SK-N-SH treated with all-trans-retinoic acid at 6 μM for 48 hours (cell line): Measurements from ENCODE around the gene ALOX15.

Source experiments
- ATAC-seq: fragments of 200-7000 bp; cut with Tn5 transposase; 3 replicates; pipeline ENCODE4 v1.9.1; 2020; ENCODE audit warnings: mild to moderate bottlenecking, moderate library complexity
- ARNTL ChIP-seq: fragments of 450-650 bp; formaldehyde crosslinking; IDR thresholded peaks from 2 replicates; pipeline ENCODE4 v1.5.0; 2020; ENCODE audit warnings: low read depth, mild to moderate bottlenecking, moderate library complexity, borderline replicate concordance
- CREB5 ChIP-seq: fragments of 250-450 bp; sonication (Bioruptor Pico); IDR thresholded peaks from 2 replicates; pipeline ENCODE4 v1.5.1; 2020; ENCODE audit warnings: low read depth, mild to moderate bottlenecking, moderate library complexity
- CSDC2 ChIP-seq: fragments of 250-450 bp; sonication (Bioruptor Pico); IDR thresholded peaks from 2 replicates; pipeline ENCODE4 v1.5.0; 2020; ENCODE audit warnings: mild to moderate bottlenecking, moderate library complexity
- CSRNP3 ChIP-seq: fragments of 250-450 bp; sonication (Bioruptor Pico); IDR thresholded peaks from 2 replicates; pipeline ENCODE4 v1.5.1; 2021; ENCODE audit warnings: mild to moderate bottlenecking, moderate library complexity
- GLIS3 ChIP-seq: fragments of 250-450 bp; sonication (Bioruptor Pico); IDR thresholded peaks from 2 replicates; pipeline ENCODE4 v1.5.0; 2020; ENCODE audit warnings: mild to moderate bottlenecking, moderate library complexity
- PATZ1 ChIP-seq: fragments of 250-450 bp; sonication (Bioruptor Pico); IDR thresholded peaks from 2 replicates; pipeline ENCODE4 v1.8.0; 2020; ENCODE audit warnings: mild to moderate bottlenecking, moderate library complexity, borderline replicate concordance
- POU6F1 ChIP-seq: fragments of 250-450 bp; sonication (Bioruptor Pico); IDR thresholded peaks from 2 replicates; pipeline ENCODE4 v1.8.0; 2021; ENCODE audit warnings: low read depth, mild to moderate bottlenecking, moderate library complexity, borderline replicate concordance
- PPARA ChIP-seq: fragments of 250-450 bp; sonication (Bioruptor Pico); IDR thresholded peaks from 2 replicates; pipeline ENCODE4 v1.5.0; 2020; ENCODE audit warnings: mild to moderate bottlenecking, borderline replicate concordance
- RARB ChIP-seq: fragments of 250-450 bp; sonication (Bioruptor Pico); IDR thresholded peaks from 2 replicates; pipeline ENCODE4 v1.8.0; 2021; ENCODE audit warnings: mild to moderate bottlenecking, moderate library complexity
- SNAI2 ChIP-seq: fragments of 250-450 bp; sonication (Bioruptor Pico); IDR thresholded peaks from 2 replicates; pipeline ENCODE4 v1.5.0; 2020; ENCODE audit warnings: mild to moderate bottlenecking, moderate library complexity
- TCF4 ChIP-seq: fragments of 250-450 bp; sonication (Bioruptor Pico); IDR thresholded peaks from 2 replicates; pipeline ENCODE4 v1.8.0; 2021; ENCODE audit warnings: mild to moderate bottlenecking, moderate library complexity, borderline replicate concordance
- TOX ChIP-seq: fragments of 250-450 bp; sonication (Bioruptor Pico); IDR thresholded peaks from 2 replicates; pipeline ENCODE4 v1.8.0; 2021; ENCODE audit warnings: mild to moderate bottlenecking, moderate library complexity, borderline replicate concordance
- TSHZ2 ChIP-seq: fragments of 250-450 bp; sonication (Bioruptor Pico); IDR thresholded peaks from 2 replicates; pipeline ENCODE4 v1.5.0; 2020; ENCODE audit warnings: mild to moderate bottlenecking, moderate library complexity
- ZFP3 ChIP-seq: fragments of 250-450 bp; sonication (Bioruptor Pico); IDR thresholded peaks from 2 replicates; pipeline ENCODE4 v1.5.0; 2020; ENCODE audit warnings: mild to moderate bottlenecking, moderate library complexity
- ZFP30 ChIP-seq: fragments of 450-650 bp; formaldehyde crosslinking; IDR thresholded peaks from 2 replicates; pipeline ENCODE4 v1.5.0; 2022; ENCODE audit warnings: mild to moderate bottlenecking, moderate library complexity
- ZNF565 ChIP-seq: fragments of 450-650 bp; formaldehyde crosslinking; conservative IDR thresholded peaks from 2 replicates; pipeline ENCODE4 v1.5.0; 2020; ENCODE audit warnings: low read depth, mild to moderate bottlenecking, moderate library complexity
- ZNF70 ChIP-seq: fragments of 450-650 bp; formaldehyde crosslinking; IDR thresholded peaks from 2 replicates; pipeline ENCODE4 v1.5.0; 2020; ENCODE audit warnings: mild to moderate bottlenecking, moderate library complexity
- ZNF8 ChIP-seq: fragments of 450-650 bp; formaldehyde crosslinking; IDR thresholded peaks from 2 replicates; pipeline ENCODE4 v1.5.0; 2020; ENCODE audit warnings: mild to moderate bottlenecking, moderate library complexity

The ALOX15 gene

GRCh38 chr17:4604111-4604644 lies 37.3 kb downstream of the ALOX15 start:
- peak; percentile 90 for ATAC-seq
- peak; percentile 56; the same call in 1 of the 2 replicates for TF ChIP-seq TCF4 (CRISPR knock-in tag)
- no peak for TF ChIP-seq ARNTL (CRISPR knock-in tag)

GRCh38 chr17:4602041-4602440 lies 39.4 kb downstream of the ALOX15 start:
- no peak for ATAC-seq
- TF ChIP-seq CSDC2 (CRISPR knock-in tag) (no peak), PATZ1 (CRISPR knock-in tag) (no peak), PPARA (CRISPR knock-in tag) (no peak), SNAI2 (CRISPR knock-in tag) (no peak), POU6F1 (no peak), ZNF565 (CRISPR knock-in tag) (no peak), ZFP3 (CRISPR knock-in tag) (no peak), RARB (CRISPR knock-in tag) (no peak)

GRCh38 chr17:4601326-4601725 lies 40.2 kb downstream of the ALOX15 start:
- TF ChIP-seq PATZ1 (CRISPR knock-in tag): no peak
- TF ChIP-seq GLIS3 (CRISPR knock-in tag): no peak

GRCh38 chr17:4600563-4600962 lies 40.9 kb downstream of the ALOX15 start:
- TF ChIP-seq SNAI2 (CRISPR knock-in tag) (no peak), TSHZ2 (CRISPR knock-in tag) (no peak), PATZ1 (CRISPR knock-in tag) (no peak), CREB5 (CRISPR knock-in tag) (no peak), CSDC2 (CRISPR knock-in tag) (no peak), PPARA (CRISPR knock-in tag) (no peak), CSRNP3 (CRISPR knock-in tag) (no peak), TOX (CRISPR knock-in tag) (no peak), ZNF70 (CRISPR knock-in tag) (no peak), ZFP30 (CRISPR knock-in tag) (no peak), ZNF8 (no peak)
- TF ChIP-seq, all 23 proteins: peak for 0
- ATAC-seq: no peak; the same call in 2 of the 3 replicates

More at GRCh38 chr17:4601326-4601725, 40.2 kb downstream of the ALOX15 start:
- ATAC-seq: no peak
